HCT116 (cell line): ENCODE data around the gene PPP1R1B.

Experiments used
- POLR2A ChIP-seq: IDR thresholded peaks from 2 replicates; pipeline ENCODE4 v1.7.0; 2011; ENCODE audit warnings: borderline replicate concordance; ENCODE audit not compliant: insufficient read depth, insufficient read length; ENCODE audit errors: extremely low read depth
- TF ChIP-seq, protein P1 (sequence below): IDR thresholded peaks from 2 replicates; pipeline ENCODE4 v1.6.1; 2012

- TF ChIP-seq POLR2A = no peak
- TF ChIP-seq, protein P1, sequence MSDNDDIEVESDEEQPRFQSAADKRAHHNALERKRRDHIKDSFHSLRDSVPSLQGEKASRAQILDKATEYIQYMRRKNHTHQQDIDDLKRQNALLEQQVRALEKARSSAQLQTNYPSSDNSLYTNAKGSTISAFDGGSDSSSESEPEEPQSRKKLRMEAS = no peak
Measured at GRCh38 chr17:39667262-39667944, 40.7 kb downstream of the PPP1R1B start.
